ENCODE results near the gene MAK. TPM values are rescaled to one million over a fixed set of nuclear protein-coding genes. Genes with fewer than 3 reads are reported as not detected.

MAK gene
- total and polyA plus RNA-seq, 2 of the 13 experiments (the other 11 are each of a cell fraction or from before 2014, with no cell fraction given), result 0.04 TPM; not detected in 1

DNA sequence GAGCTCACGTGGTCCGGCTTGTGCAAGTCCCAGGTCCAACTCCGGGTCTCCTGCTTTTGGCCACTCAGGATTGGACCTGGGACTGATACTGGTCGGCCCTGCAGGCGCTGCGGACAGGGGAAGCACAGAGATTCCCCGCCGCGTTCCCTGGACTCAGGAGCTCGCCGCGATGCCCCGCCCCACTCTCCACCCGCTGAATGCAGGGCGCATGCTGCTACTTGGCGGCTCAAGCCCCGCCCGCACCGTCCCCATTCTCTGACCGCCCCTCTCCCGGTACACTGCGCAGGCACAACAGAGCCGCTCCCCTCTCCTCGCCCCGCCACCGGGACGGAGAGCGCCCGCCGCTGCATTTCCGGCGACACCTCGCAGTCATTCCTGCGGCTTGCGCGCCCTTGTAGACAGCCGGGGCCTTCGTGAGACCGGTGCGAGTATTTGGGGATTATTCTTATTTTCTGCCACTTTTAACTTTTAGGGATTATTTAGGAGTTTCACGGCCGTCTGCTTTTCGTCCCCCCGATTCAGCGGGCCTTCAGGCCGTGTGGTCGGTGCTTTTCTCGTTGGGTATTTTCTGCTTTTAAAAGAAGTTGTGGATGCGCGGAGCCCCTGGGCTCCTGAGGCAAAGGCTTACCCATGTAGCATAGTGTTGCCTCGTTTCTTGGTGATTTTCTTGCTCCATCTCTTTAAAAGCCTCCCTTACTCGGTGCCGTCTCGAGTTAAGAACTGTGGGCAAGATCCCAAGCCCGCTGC is 115.3 kb downstream of the MAK start, which contains the start of gene TMEM14C (continued):
- TF ChIP-seq, protein P1, sequence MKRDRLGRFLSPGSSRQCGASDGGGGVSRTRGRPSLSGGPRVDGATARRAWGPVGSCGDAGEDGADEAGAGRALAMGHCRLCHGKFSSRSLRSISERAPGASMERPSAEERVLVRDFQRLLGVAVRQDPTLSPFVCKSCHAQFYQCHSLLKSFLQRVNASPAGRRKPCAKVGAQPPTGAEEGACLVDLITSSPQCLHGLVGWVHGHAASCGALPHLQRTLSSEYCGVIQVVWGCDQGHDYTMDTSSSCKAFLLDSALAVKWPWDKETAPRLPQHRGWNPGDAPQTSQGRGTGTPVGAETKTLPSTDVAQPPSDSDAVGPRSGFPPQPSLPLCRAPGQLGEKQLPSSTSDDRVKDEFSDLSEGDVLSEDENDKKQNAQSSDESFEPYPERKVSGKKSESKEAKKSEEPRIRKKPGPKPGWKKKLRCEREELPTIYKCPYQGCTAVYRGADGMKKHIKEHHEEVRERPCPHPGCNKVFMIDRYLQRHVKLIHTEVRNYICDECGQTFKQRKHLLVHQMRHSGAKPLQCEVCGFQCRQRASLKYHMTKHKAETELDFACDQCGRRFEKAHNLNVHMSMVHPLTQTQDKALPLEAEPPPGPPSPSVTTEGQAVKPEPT (CRISPR knock-in tag; IDR thresholded peaks at IDR 0.05; ENCODE audit: low read depth), result peak; percentile 85
- TF ChIP-seq SMAD1 (CRISPR knock-in tag; IDR thresholded peaks at IDR 0.05; ENCODE audit: borderline replicate concordance, low read depth) (peak; percentile 94; the same call in 1 of the 2 replicates), MED13 (CRISPR knock-in tag; IDR thresholded peaks at IDR 0.05) (peak; percentile 65), ZBTB7A (CRISPR knock-in tag; IDR thresholded peaks at IDR 0.05) (peak; percentile 40; the same call in 1 of the 2 replicates), NR2C2 (CRISPR knock-in tag; IDR thresholded peaks at IDR 0.05; ENCODE audit: borderline replicate concordance) (peak; percentile 78), CBX1 (IDR thresholded peaks at IDR 0.05; ENCODE audit: low read depth) (peak; percentile 92), ZNF672 (CRISPR knock-in tag; IDR thresholded peaks at IDR 0.05) (peak; percentile 78; the same call in 1 of the 2 replicates), GTF2F1 (IDR thresholded peaks at IDR 0.05; ENCODE audit: low read length) (no peak)
- TF ChIP-seq, protein P2, sequence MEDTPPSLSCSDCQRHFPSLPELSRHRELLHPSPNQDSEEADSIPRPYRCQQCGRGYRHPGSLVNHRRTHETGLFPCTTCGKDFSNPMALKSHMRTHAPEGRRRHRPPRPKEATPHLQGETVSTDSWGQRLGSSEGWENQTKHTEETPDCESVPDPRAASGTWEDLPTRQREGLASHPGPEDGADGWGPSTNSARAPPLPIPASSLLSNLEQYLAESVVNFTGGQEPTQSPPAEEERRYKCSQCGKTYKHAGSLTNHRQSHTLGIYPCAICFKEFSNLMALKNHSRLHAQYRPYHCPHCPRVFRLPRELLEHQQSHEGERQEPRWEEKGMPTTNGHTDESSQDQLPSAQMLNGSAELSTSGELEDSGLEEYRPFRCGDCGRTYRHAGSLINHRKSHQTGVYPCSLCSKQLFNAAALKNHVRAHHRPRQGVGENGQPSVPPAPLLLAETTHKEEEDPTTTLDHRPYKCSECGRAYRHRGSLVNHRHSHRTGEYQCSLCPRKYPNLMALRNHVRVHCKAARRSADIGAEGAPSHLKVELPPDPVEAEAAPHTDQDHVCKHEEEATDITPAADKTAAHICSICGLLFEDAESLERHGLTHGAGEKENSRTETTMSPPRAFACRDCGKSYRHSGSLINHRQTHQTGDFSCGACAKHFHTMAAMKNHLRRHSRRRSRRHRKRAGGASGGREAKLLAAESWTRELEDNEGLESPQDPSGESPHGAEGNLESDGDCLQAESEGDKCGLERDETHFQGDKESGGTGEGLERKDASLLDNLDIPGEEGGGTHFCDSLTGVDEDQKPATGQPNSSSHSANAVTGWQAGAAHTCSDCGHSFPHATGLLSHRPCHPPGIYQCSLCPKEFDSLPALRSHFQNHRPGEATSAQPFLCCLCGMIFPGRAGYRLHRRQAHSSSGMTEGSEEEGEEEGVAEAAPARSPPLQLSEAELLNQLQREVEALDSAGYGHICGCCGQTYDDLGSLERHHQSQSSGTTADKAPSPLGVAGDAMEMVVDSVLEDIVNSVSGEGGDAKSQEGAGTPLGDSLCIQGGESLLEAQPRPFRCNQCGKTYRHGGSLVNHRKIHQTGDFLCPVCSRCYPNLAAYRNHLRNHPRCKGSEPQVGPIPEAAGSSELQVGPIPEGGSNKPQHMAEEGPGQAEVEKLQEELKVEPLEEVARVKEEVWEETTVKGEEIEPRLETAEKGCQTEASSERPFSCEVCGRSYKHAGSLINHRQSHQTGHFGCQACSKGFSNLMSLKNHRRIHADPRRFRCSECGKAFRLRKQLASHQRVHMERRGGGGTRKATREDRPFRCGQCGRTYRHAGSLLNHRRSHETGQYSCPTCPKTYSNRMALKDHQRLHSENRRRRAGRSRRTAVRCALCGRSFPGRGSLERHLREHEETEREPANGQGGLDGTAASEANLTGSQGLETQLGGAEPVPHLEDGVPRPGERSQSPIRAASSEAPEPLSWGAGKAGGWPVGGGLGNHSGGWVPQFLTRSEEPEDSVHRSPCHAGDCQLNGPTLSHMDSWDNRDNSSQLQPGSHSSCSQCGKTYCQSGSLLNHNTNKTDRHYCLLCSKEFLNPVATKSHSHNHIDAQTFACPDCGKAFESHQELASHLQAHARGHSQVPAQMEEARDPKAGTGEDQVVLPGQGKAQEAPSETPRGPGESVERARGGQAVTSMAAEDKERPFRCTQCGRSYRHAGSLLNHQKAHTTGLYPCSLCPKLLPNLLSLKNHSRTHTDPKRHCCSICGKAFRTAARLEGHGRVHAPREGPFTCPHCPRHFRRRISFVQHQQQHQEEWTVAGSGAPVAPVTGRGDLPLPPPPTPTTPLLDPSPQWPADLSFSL (CRISPR knock-in tag; IDR thresholded peaks at IDR 0.05), result no peak; the same call in 1 of the 2 replicates
- TF ChIP-seq, protein P3, sequence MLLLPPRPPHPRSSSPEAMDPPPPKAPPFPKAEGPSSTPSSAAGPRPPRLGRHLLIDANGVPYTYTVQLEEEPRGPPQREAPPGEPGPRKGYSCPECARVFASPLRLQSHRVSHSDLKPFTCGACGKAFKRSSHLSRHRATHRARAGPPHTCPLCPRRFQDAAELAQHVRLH (CRISPR knock-in tag; IDR thresholded peaks at IDR 0.05; ENCODE audit: borderline replicate concordance, low read depth), result peak; percentile 86; the same call in 1 of the 2 replicates
- TF ChIP-seq, protein P4, sequence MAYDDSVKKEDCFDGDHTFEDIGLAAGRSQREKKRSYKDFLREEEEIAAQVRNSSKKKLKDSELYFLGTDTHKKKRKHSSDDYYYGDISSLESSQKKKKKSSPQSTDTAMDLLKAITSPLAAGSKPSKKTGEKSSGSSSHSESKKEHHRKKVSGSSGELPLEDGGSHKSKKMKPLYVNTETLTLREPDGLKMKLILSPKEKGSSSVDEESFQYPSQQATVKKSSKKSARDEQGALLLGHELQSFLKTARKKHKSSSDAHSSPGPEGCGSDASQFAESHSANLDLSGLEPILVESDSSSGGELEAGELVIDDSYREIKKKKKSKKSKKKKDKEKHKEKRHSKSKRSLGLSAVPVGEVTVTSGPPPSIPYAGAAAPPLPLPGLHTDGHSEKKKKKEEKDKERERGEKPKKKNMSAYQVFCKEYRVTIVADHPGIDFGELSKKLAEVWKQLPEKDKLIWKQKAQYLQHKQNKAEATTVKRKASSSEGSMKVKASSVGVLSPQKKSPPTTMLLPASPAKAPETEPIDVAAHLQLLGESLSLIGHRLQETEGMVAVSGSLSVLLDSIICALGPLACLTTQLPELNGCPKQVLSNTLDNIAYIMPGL (CRISPR knock-in tag; IDR thresholded peaks at IDR 0.05; ENCODE audit: borderline replicate concordance in 1 of 2, low read depth in 1 of 2), result peak; percentile 94 to 95
- TF ChIP-seq, protein P5, sequence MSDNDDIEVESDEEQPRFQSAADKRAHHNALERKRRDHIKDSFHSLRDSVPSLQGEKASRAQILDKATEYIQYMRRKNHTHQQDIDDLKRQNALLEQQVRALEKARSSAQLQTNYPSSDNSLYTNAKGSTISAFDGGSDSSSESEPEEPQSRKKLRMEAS (IDR thresholded peaks at IDR 0.05), result peak; percentile 96
